ENCODE results near the gene TMX2. TPM values are rescaled to one million over a fixed set of nuclear protein-coding genes. Genes with fewer than 3 reads are reported as not detected.

TMX2 gene
- total RNA-seq, 2 donors from 2014 or later: 54.2 to 69.8 TPM

GRCh38 chr11:57778318-57779037, 66.1 kb downstream of the TMX2 start:
- ATAC-seq (replicated peaks in 1 of 2) (no peak), DNase-seq (no peak)
- H3K27ac Mint-ChIP-seq: no peak overlapping the region
- H3K36me3 Mint-ChIP-seq (ENCODE audit: insufficient read depth in 2 of 2): no peaks in the 10 kb centered on the region
- H3K27me3 Mint-ChIP-seq (ENCODE audit: low read depth): no peaks in the 10 kb centered on the region
- H3K4me3 Mint-ChIP-seq: no peak overlapping the region
- peaks cover 28% of the 10 kb centered on the region for H3K4me1 Mint-ChIP-seq (ENCODE audit: low read depth)
- H3K9me3 Mint-ChIP-seq: no peaks in the 10 kb centered on the region

DNA sequence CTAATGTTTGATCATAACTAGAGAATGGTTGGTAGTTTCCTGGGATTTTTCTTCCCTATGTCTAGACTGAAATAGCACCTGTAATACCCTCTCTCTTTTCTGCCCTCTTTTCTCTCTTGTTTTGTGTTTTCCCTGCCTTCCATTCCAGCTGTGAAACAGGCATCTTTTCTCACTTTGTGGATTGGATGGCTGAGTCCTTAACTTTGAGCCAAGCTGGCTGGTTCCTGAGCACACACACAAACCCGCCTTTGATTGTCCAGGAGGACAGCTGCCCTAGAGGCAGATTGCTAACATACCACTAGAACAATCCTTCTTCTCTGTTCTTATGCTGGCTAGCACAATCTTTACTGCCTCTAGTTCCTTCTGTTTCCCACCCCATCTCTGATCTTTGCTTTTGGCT, 66.9 kb downstream of the TMX2 start:
- Mint-ChIP-seq H3K4me1 (ENCODE audit: low read depth) (peaks cover 28% of the 10 kb centered on the region), H3K9me3 (no peaks in the 10 kb centered on the region), H3K4me3 (no peak overlapping the region), H3K27me3 (ENCODE audit: low read depth) (no peaks in the 10 kb centered on the region), H3K27ac (no peak overlapping the region), H3K36me3 (ENCODE audit: insufficient read depth in 2 of 2) (no peaks in the 10 kb centered on the region)
- ATAC-seq (replicated peaks in 1 of 2): no peak
- DNase-seq: no peak

- H3K4me3 Mint-ChIP-seq: no peak overlapping the region
- no peaks in the 10 kb centered on the region for H3K27me3 Mint-ChIP-seq (ENCODE audit: low read depth)
- ATAC-seq (replicated peaks in 1 of 2): no peak
- H3K4me1 Mint-ChIP-seq (ENCODE audit: low read depth): peaks cover 28% of the 10 kb centered on the region
- H3K36me3 Mint-ChIP-seq (ENCODE audit: insufficient read depth in 2 of 2): no peaks in the 10 kb centered on the region
- DNase-seq: no peak
- no peak overlapping the region for H3K27ac Mint-ChIP-seq
- no peaks in the 10 kb centered on the region for H3K9me3 Mint-ChIP-seq
Measured at GRCh38 chr11:57781529-57781943, 69.1 kb downstream of the TMX2 start.

- Mint-ChIP-seq H3K4me3 (no peak overlapping the region), H3K27me3 (ENCODE audit: low read depth) (no peaks in the 10 kb centered on the region), H3K36me3 (ENCODE audit: insufficient read depth in 2 of 2) (no peaks in the 10 kb centered on the region)
Measured at GRCh38 chr11:57785072-57785471, 72.7 kb downstream of the TMX2 start.

DNA sequence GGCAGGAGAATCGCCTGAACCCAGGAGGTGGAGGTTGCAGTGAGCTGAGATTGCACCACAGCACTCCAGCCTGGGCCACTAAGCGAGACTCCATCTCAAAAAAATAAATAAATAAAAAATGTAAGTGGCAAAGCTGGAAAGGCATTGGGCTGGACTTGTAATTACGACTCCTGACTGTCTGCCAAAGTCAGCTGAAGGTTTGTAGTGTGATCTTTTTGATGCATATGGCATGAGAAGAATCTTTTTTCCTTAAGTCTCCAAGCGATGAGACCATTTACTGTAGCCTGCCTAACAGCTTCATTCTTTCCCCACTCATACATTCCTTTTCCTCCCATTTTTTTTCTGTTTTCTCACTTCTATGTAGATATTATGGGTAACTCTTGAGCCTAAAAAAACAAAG, 74.0 kb downstream of the TMX2 start:
- DNase-seq: no peak
- ATAC-seq (replicated peaks in 1 of 2): no peak
- no peak overlapping the region for H3K4me3 Mint-ChIP-seq
- H3K27ac Mint-ChIP-seq: no peak overlapping the region
- H3K9me3 Mint-ChIP-seq: no peaks in the 10 kb centered on the region
- H3K36me3 Mint-ChIP-seq (ENCODE audit: insufficient read depth in 2 of 2): no peaks in the 10 kb centered on the region
- no peaks in the 10 kb centered on the region for H3K27me3 Mint-ChIP-seq (ENCODE audit: low read depth)
- peaks cover 7% of the 10 kb centered on the region for H3K4me1 Mint-ChIP-seq (ENCODE audit: low read depth)

More at GRCh38 chr11:57785072-57785471, 72.7 kb downstream of the TMX2 start:
- Mint-ChIP-seq H3K9me3 (no peaks in the 10 kb centered on the region), H3K27ac (no peak overlapping the region), H3K4me1 (ENCODE audit: low read depth) (peaks cover 8% of the 10 kb centered on the region)
- DNase-seq (no peak), ATAC-seq (replicated peaks in 1 of 2) (no peak)

- no peaks in the 10 kb centered on the region for H3K9me3 Mint-ChIP-seq
- no peak overlapping the region for H3K27ac Mint-ChIP-seq
- H3K27me3 Mint-ChIP-seq (ENCODE audit: low read depth): no peaks in the 10 kb centered on the region
- peaks cover 0 to 1% of the 10 kb centered on the region in 2 donors for H3K36me3 Mint-ChIP-seq (ENCODE audit: insufficient read depth in 2 of 2)
- peaks cover 12% of the 10 kb centered on the region for H3K4me1 Mint-ChIP-seq (ENCODE audit: low read depth)
- no peak overlapping the region for H3K4me3 Mint-ChIP-seq
- no peak for DNase-seq
- ATAC-seq (replicated peaks in 1 of 2): no peak
Measured at GRCh38 chr11:57787006-57787604, 74.7 kb downstream of the TMX2 start.

DNA sequence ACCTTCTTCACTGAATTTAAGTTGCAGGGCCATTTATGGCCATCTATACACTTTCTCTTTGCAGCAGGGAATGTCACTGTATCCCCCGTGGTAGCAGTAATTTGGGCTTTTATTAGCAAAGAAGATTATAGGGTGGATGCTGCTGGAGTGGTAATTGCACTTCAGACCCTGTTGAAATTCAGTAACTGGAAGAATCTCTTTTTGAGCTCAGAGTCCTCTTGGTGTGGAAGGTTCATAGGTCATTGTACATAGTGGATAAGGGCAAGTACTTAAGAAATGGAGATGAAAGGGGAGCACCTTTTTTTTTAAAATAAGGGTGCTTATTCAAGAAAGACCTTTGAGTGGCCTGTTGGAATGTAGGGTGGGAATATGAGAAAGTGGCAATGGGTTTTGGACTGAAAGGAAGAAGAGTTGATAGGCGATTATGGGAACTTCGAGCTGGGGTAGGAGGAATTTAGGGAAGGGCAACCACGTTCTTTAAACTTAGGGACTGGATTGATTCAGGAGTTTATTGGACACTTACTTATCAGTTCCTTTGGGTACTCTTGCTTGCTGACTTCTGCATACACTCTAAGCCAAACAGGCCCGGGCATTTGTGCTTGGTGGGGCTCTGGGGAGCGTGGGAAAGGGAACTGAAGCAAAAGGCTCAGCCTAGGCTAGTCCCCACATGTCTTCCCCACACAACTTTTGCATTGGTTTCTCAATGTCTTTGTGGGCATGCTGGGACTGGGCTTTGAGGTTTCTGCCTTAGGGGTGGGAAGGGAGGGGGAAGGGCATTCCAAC, 75.7 kb downstream of the TMX2 start:
- Mint-ChIP-seq H3K4me3 (no peak overlapping the region), H3K4me1 (ENCODE audit: low read depth) (peaks cover 22% of the 10 kb centered on the region), H3K27ac (no peak overlapping the region), H3K27me3 (ENCODE audit: low read depth) (no peaks in the 10 kb centered on the region), H3K36me3 (ENCODE audit: insufficient read depth in 2 of 2) (peaks cover 0 to 3% of the 10 kb centered on the region in 2 donors), H3K9me3 (no peaks in the 10 kb centered on the region)
- no peak for DNase-seq
- no peak for ATAC-seq (replicated peaks in 1 of 2)

DNA sequence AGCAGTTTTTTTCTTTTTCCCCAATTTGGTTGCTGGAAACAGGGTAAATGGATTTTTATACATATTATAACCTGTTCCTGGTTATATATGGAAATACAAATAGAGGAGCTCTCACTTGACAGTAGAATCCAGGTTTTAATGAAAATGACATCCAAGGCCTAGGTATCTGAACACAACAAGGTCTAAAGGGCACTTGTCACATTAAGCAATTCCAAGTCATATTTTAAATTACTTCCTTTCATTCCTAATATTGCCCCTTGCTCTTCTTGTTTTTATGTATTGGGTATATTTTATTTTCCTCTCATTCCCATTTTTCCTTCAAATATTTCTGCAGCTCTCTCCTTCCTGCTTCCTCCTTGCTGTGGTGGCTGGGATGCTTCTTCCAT, 76.3 kb downstream of the TMX2 start:
- no peaks in the 10 kb centered on the region for H3K9me3 Mint-ChIP-seq
- no peaks in the 10 kb centered on the region for H3K27me3 Mint-ChIP-seq (ENCODE audit: low read depth)
- peaks cover 28% of the 10 kb centered on the region for H3K4me1 Mint-ChIP-seq (ENCODE audit: low read depth)
- H3K27ac Mint-ChIP-seq: no peak overlapping the region
- no peak overlapping the region for H3K4me3 Mint-ChIP-seq
- no peak for ATAC-seq (replicated peaks in 1 of 2)
- no peak for DNase-seq
- H3K36me3 Mint-ChIP-seq (ENCODE audit: insufficient read depth in 2 of 2): peaks cover 0 to 3% of the 10 kb centered on the region in 2 donors

Other genes with a start within 250 kb of the TMX2 start
- gene SLC43A1, start 196.9 kb upstream of the TMX2 start, total RNA-seq: 10 to 100 TPM; 43.6 to 53.9 TPM
- 100 to 1,000 TPM; 106 to 107 TPM for gene TIMM10, start 181.8 kb upstream of the TMX2 start, total RNA-seq
- not detected for gene SMTNL1, start 175.0 kb upstream of the TMX2 start, total RNA-seq
- gene UBE2L6, start 144.9 kb upstream of the TMX2 start, total RNA-seq: 100 to 1,000 TPM; 144 to 180 TPM
- gene SERPING1, start 114.9 kb upstream of the TMX2 start, total RNA-seq: not detected
- 1 to 10 TPM; 1.1 to 1.3 TPM for gene YPEL4, start 62.7 kb upstream of the TMX2 start, total RNA-seq
- gene CLP1, start 54.8 kb upstream of the TMX2 start, total RNA-seq: 10 to 100 TPM; 15.1 to 16.1 TPM
- 10 to 100 TPM; 62.8 to 62.9 TPM for gene ZDHHC5, start 44.5 kb upstream of the TMX2 start, total RNA-seq
- 10 to 100 TPM; 19.8 to 20.0 TPM for gene MED19, start 378 bp upstream of the TMX2 start, total RNA-seq
- 100 to 1,000 TPM; 147 to 162 TPM for gene SELENOH, start 28.9 kb downstream of the TMX2 start, total RNA-seq
- gene BTBD18, start 39.2 kb downstream of the TMX2 start, total RNA-seq: not detected
- 10 to 100 TPM in 1 of 2 donors, 1 to 10 TPM in 1; 6.3 to 10.6 TPM for gene CTNND1, start 49.2 kb downstream of the TMX2 start, total RNA-seq

All from activated T-cell treated with anti-CD3 and anti-CD28 coated beads, Interleukin-2, amount 50 U/mL, for 72 hours (primary cell).